Hepatocyte (in vitro differentiated cells): Measurements from ENCODE around the gene APBB2.

ENCODE experiments used
- CTCF ChIP-seq: fragments of 200-600 bp; sonication (generic); IDR thresholded peaks from 2 replicates; pipeline ENCODE4 v1.5.1; 2016; ENCODE audit warnings: antibody characterized with exemption, mild to moderate bottlenecking; ENCODE audit not compliant: poor library complexity
- EZH2 ChIP-seq: fragments of 200-600 bp; sonication (generic); IDR thresholded peaks from 2 replicates; pipeline ENCODE4 v1.6.1; 2016; ENCODE audit warnings: antibody characterized with exemption, mild to moderate bottlenecking, borderline replicate concordance

GRCh38 chr4:40785727-40786126 is 428.6 kb downstream of the APBB2 start:
- TF ChIP-seq CTCF (no peak), EZH2 (no peak)
